Measurements from ENCODE around the gene TNXB. TPM values are rescaled to one million over a fixed set of nuclear protein-coding genes. Genes with fewer than 3 reads are reported as not detected.

TNXB gene
- total RNA-seq (2012; rRNA removed) (under 0.01 TPM in 1 of 2 replicates, not detected in the other), polyA plus RNA-seq (2012; rRNA removed) (0.05 and 0.42 TPM in 2 replicates), Bru-seq, nascent RNA (percentile 45 among the genes with signal in this experiment), BruChase-seq, experiment 1, labeled RNA remaining after a 6-hour chase (percentile 56 among the genes with signal in this experiment), BruChase-seq, experiment 2, labeled RNA remaining after a 2-hour chase (percentile 55 among the genes with signal in this experiment)
- polyA plus RNA-seq (2012; cell fraction: cytosol; rRNA removed) = 0.05 and 0.15 TPM in 2 replicates
- 1.1 and 1.4 TPM in 2 replicates for polyA plus RNA-seq (2012; cell fraction: nucleus; rRNA removed; ENCODE audit: low replicate concordance)
- long read RNA-seq, partial matches to known transcripts = 5 of 7 reads
- long read RNA-seq, other reads (novel, unspliced or antisense) = 1 of 7 reads

GRCh38 chr6:32109114-32109764 is at the start of gene TNXB:
TNXB (minus strand) TSS chr6:32109338; CDS start chr6:32098198, 11,140 bp downstream.
- no peak within 1 kb of the TSS for H2BK5ac ChIP-seq (ENCODE audit: low read depth, low read length, poor library complexity, severe bottlenecking)
- no peak within 1 kb of the TSS for H3K14ac ChIP-seq (replicated peaks; ENCODE audit: low read depth, low read length)
- peaks cover 4% of the 10 kb centered on the region; the same call in 1 of the 2 replicates for H4K20me1 ChIP-seq (ENCODE audit: insufficient read depth, low read length)
- H4K91ac ChIP-seq (ENCODE audit: insufficient read depth, low read depth, low read length) = no peak within 1 kb of the TSS
- 20% methylated on average over 1 of the region's 12 CpGs; no CpG with 5 or more reads in 1 of the 2 experiments for WGBS, 2 experiments (ENCODE audit: extremely low coverage in 2 of 2, insufficient read length in 1 of 2)
- H2BK15ac ChIP-seq (ENCODE audit: low read depth, low read length) = no peak within 1 kb of the TSS
- peaks cover 27% of the 10 kb centered on the region for H3K27me3 ChIP-seq (ENCODE audit: control insufficient read depth, insufficient read depth, low read length)
- H3K9ac ChIP-seq (ENCODE audit: low read depth, low read length) = no peak within 1 kb of the TSS
- dilution Hi-C loops (cut with HindIII; ENCODE audit: low sequenced_read_pairs, unreplicated experiment) (no loop called here), intact Hi-C loops (cut with micrococcal nuclease) (no loop called here), in situ Hi-C loops (cut with MboI; ENCODE audit: low sequenced_read_pairs) (no loop called here)
- H2BK20ac ChIP-seq (ENCODE audit: low read depth, low read length) = no peak within 1 kb of the TSS
- no peak within 1 kb of the TSS; the same call in 1 of the 2 replicates for H3K4ac ChIP-seq (ENCODE audit: low read depth, low read length)
- no TSS peak for BruUV-seq (replicated peaks)
- H2BK120ac ChIP-seq (ENCODE audit: low read depth, low read length) = peak within 1 kb of the TSS; percentile 38; the same call in 1 of the 2 replicates
- H2AK5ac ChIP-seq (ENCODE audit: low read depth, low read length) = peak within 1 kb of the TSS; percentile 40; the same call in 1 of the 2 replicates
- peak within 1 kb of the TSS; percentile 28; the same call in 1 of the 2 replicates for H3K18ac ChIP-seq (ENCODE audit: low read depth, low read length)
- DNase-seq (no peak), ATAC-seq (ENCODE audit: low read depth) (no peak)
- H4K8ac ChIP-seq (ENCODE audit: low read depth in 2 of 2, low read length in 2 of 2) = no peak within 1 kb of the TSS
- peak within 1 kb of the TSS; percentile 83; the same call in 1 of the 2 replicates for H3K27ac ChIP-seq (ENCODE audit: insufficient read depth, low read length)
- no peak within 1 kb of the TSS; the same call in 1 of the 2 replicates for H4K5ac ChIP-seq (ENCODE audit: low read depth, low read length)
- ChIA-PET CTCF (interaction anchor here (1.3 kb wide), 1 partner anchor 45 kb away, joined by 3 read pairs; no protein-coding TSS in a partner anchor), POLR2A (ENCODE audit: unreplicated experiment) (no interaction called here)
- H3K9me1 ChIP-seq (ENCODE audit: insufficient read depth, low read length) = peaks cover 12% of the 10 kb centered on the region
- no peaks in the 10 kb centered on the region for H3K9me3 ChIP-seq (ENCODE audit: control insufficient read depth, insufficient read depth, low read length)
- peaks cover 0 to 9% of the 10 kb centered on the region in 2 experiments; a peak in 1 of 4 replicates for H3K79me1 ChIP-seq (ENCODE audit: low read depth in 1 of 2, low read length in 2 of 2)
- peak within 1 kb of the TSS; percentile 56 for H2AK9ac ChIP-seq (replicated peaks; ENCODE audit: low read depth, low read length, poor library complexity)
- H3K4me1 ChIP-seq (ENCODE audit: control insufficient read depth, insufficient read depth, low read length) = peaks cover 34% of the 10 kb centered on the region
- no peak within 1 kb of the TSS for H2AFZ ChIP-seq (replicated peaks; ENCODE audit: low read length, poor library complexity)
- H3K4me2 ChIP-seq (ENCODE audit: low read depth, low read length) = peak within 1 kb of the TSS; percentile 25; the same call in 1 of the 2 replicates
- H3K23ac ChIP-seq (ENCODE audit: low read depth, low read length) = peak within 1 kb of the TSS; percentile 34; the same call in 1 of the 2 replicates
- H3K4me3 ChIP-seq (ENCODE audit: insufficient read depth, low read depth, low read length) = no peak within 1 kb of the TSS
- no peak within 1 kb of the TSS for H3K56ac ChIP-seq (ENCODE audit: extremely low read depth, insufficient read depth, low read length)
- H3K36me3 ChIP-seq (ENCODE audit: control insufficient read depth, insufficient read depth, low read length) = peaks cover 3% of the 10 kb centered on the region; the same call in 1 of the 2 replicates
- no peak for TF ChIP-seq FOS (IDR thresholded peaks at IDR 0.05; ENCODE audit: low read depth, low read length)
- TF ChIP-seq POLR2A (IDR thresholded peaks at IDR 0.05; ENCODE audit: low read depth, low read length) = no peak
- no peak for TF ChIP-seq RFX5 (IDR thresholded peaks at IDR 0.05; ENCODE audit: low read depth, low read length)
- no peak for TF ChIP-seq CTCF (conservative IDR thresholded peaks at IDR 0.05; ENCODE audit: low read depth, low read length)
- no peak for TF ChIP-seq MAFK (IDR thresholded peaks at IDR 0.05; ENCODE audit: low read depth, low read length)
- no peak for TF ChIP-seq MXI1 (IDR thresholded peaks at IDR 0.05; ENCODE audit: borderline replicate concordance, low read depth, low read length)
- no peak for TF ChIP-seq RCOR1 (IDR thresholded peaks at IDR 0.05; ENCODE audit: insufficient replicate concordance, low read length)
- no peak for TF ChIP-seq CEBPB (IDR thresholded peaks at IDR 0.05; ENCODE audit: low read depth, low read length)
- TF ChIP-seq USF2 (IDR thresholded peaks at IDR 0.05; ENCODE audit: low read depth, low read length) = no peak
- TF ChIP-seq BHLHE40 (IDR thresholded peaks at IDR 0.05; ENCODE audit: low read depth, low read length) = no peak
- no peak for TF ChIP-seq ELK1 (IDR thresholded peaks at IDR 0.05; ENCODE audit: borderline replicate concordance, low read depth, low read length)
- TF ChIP-seq MAZ (IDR thresholded peaks at IDR 0.05; ENCODE audit: borderline replicate concordance, low read depth, low read length) = no peak
